HG03045 (cell line): Measurements from ENCODE around the gene KCTD12.
"Not testable (repeated sequence)": the region's sequence is repeated elsewhere in the genome, so short reads cannot be mapped to it uniquely, and the experiment has no call there.

Experiments used
- ATAC-seq: cut with Tn5 transposase; IDR thresholded peaks from one replicate; pipeline ENCODE4 v1.9.1; 2021; ENCODE audit warnings: mild to moderate bottlenecking, moderate library complexity; ENCODE audit not compliant: unreplicated experiment

Gene KCTD12

GRCh38 chr13:76886292-76887075 lies at the start of gene KCTD12:
Gene KCTD12 (minus strand): TSS chr13:76886405. CDS start chr13:76886148, 257 bp downstream.
- peak; percentile 76 for ATAC-seq

DNA sequence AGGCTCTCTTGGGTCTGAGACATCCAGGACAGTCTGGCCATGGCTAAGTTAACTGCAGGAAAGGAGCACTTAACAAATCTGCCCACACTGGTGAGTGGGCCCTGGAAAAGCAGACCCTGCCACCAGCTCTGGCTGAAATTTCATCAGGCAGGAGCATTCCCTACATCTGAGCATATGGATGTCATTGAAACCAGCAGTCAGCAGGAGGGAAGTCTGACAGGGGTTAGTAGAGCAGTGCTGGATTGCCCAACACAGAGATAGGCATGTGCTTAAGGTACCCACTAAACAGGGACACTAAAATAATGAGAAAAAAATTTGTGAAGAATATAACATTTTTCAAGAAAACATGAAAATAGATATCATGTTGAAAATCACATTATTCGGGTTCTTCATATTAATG lies 48.5 kb upstream of the KCTD12 start:
- no peak for ATAC-seq

DNA sequence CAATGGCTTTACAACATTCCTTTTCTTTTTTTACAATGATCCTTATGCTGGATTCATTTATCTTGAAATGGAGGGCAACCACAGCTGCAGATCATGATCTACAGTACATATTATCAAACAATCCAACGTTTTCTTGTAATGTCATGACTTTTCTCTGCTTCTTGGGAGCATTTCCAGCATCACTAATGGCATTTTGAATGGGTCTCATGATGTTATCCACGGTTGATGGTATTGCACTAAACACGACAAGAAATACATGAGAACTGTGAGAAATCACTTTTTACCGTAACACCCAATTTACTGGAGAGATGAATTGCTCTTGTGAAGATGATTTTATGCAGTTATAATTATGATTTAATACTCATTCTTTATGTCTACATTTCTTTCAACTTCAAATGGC lies 45.9 kb upstream of the KCTD12 start:
- ATAC-seq: no peak

- ATAC-seq: no peak
Measured at GRCh38 chr13:76929851-76930374, 43.7 kb upstream of the KCTD12 start.

DNA sequence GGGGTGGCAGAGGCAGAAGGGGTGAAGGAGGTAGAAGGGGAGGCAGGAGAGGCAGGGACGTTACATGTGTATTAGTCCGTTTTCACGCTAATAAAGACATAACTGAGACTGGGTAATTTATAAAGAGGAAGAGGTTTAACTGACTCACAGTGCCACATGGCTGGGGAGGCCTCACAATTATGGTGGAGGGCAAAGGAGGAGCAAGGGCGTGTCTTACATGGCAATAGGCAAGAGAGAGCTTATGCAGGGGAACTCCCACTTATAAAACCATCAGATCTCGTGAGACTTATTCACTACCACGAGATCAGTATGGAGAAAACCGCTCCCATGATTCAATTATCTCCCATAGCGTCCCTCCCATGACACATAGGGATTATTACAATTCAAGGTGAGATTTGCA lies 43.1 kb upstream of the KCTD12 start:
- no peak for ATAC-seq

DNA sequence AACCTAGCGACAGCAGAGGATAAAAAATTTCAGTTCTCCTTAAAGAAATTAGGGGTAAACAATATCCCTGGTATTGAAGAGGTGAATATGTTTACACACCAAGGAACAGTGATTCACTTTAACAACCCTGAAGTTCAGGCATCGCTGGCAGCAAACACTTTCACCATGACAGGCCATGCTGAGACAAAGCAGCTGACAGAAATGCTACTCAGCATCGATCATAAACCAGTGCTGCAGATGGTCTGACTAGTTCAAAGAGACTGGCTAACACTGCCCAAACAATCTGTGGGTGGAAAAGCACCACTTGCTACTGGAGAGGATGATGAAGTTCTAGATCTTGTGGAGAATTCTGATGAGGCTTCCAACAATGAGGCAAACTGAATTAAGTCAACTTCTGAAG lies 42.3 kb upstream of the KCTD12 start:
- no peak for ATAC-seq

- ATAC-seq: no peak
Measured at GRCh38 chr13:76927955-76928354, 41.8 kb upstream of the KCTD12 start.

DNA sequence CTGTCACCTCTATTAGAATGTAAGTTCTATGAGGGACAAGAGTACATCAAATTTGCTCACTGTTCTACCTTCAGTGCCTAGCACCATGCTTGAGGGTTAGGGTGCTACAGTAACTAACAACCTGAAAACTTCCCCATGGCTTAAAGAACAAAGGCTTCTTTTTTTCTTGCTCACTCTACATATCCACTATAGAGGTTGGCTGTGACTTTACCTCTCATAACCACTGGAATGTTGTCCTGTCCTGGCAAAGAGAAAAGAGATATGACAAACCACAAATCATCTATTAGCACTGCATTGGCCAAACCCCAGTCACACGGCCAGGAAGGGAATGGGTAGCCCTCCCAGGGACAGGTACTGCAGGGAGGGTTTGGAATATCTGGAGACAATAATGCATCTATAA lies 38.9 kb upstream of the KCTD12 start:
- ATAC-seq: no peak

GRCh38 chr13:76921516-76921915 lies 35.3 kb upstream of the KCTD12 start:
- no peak for ATAC-seq

DNA sequence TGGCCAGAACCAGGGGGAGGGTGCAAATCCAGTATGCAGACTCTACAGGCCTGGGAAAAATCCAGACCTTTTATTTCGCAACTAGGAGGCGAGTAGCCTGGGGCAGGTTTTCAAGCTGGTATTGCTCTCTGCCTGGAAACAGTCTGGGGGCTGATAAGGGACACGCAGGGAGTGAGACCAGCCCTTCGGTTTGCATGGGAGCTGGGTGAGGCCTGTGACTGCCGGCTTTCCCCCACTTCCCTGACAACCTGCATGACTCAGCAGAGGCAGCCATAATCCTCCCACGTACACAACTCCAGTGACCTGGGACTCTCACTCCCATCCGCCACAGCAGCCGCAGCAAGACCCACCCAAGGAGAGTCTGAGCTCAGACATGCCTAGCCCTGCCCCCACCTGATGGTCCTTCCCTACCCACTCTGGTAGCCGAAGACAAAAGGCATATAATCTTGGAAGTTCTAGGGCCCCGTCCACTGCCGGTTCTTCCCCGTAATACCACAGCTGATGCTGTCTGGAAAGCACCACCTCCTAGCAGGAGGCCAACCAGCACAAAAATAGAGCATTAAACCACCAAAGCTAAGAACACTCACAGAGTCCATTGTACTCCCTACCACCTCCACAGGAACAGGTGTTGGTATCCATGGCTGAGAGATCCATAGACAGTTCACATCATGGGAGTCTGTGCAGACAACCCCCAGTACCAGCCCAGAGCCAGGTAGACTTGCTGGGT lies 31.7 kb upstream of the KCTD12 start:
- not testable (repeated sequence) for ATAC-seq

GRCh38 chr13:76917095-76917494 lies 30.9 kb upstream of the KCTD12 start:
- ATAC-seq: no peak

DNA sequence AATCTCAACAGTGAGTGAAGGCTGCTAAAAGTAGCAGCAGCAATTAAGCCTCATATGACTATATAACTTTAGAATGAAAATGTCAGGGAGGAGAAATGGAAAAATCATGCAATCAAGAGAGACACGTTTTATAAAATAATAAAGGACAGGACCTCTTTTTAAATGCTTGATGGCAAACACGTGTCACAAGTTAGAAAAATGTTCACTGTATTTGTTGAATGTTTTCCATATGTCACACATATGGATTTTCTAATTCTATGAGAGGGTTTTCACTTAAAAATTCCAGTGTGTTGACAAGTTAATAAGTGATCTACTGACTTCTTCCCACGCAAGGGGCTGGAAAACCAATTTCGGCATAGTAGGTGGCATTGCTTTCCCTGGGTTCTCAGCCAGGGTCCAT lies 27.7 kb upstream of the KCTD12 start:
- ATAC-seq: no peak

DNA sequence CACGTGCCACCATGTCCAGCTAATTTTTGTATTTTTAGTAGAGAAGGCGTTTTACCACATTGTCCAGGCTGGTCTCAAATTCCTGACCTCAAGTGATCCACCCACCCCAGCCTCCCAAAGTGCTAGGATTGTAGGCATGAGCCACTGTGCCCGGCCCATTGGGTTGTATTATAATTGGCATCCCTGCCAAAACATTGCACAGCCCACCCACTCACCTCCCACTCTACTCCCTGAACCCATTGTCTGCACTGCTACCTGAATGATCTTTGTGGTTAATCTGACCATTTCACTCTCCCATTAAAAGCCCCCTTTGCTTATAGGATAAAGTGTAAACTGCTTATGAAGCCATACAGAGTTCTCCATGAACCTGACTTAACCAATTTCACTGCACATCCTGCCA lies 26.3 kb upstream of the KCTD12 start:
- no peak for ATAC-seq

- ATAC-seq: no peak
Measured at GRCh38 chr13:76904507-76904906, 18.3 kb upstream of the KCTD12 start.

DNA sequence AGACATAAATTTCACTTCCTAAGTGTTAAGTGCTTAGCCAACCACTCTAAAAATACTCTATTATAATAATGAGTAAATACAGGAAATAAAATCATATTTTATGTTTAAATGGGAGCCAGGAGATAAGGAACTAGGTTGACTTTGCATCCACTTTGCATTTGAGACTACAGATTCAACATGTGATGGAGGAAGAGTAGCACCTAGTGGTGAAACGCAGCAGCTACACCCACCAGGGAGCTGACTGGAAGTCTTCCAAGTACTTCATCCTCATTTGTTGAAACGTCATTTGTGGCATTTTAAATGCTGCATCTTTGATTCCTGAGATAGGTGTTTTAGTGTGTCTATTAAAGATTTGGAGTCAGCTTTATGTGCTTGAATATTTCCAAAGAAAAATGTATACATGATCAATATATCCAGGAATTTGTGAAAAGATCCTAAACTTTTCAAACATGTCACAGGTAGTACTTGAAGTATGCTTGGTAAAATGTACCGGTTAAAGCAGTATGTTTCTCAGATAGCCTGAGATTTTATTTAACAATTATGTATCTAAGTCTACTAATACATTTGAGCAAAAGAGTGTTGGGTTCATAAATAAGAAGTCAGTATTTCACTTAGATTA lies 17.4 kb upstream of the KCTD12 start:
- peak; percentile 83 for ATAC-seq

GRCh38 chr13:76899066-76899465 lies 12.9 kb upstream of the KCTD12 start:
- not testable (repeated sequence) for ATAC-seq

- not testable (repeated sequence) for ATAC-seq
Measured at GRCh38 chr13:76897171-76897570, 11.0 kb upstream of the KCTD12 start.

DNA sequence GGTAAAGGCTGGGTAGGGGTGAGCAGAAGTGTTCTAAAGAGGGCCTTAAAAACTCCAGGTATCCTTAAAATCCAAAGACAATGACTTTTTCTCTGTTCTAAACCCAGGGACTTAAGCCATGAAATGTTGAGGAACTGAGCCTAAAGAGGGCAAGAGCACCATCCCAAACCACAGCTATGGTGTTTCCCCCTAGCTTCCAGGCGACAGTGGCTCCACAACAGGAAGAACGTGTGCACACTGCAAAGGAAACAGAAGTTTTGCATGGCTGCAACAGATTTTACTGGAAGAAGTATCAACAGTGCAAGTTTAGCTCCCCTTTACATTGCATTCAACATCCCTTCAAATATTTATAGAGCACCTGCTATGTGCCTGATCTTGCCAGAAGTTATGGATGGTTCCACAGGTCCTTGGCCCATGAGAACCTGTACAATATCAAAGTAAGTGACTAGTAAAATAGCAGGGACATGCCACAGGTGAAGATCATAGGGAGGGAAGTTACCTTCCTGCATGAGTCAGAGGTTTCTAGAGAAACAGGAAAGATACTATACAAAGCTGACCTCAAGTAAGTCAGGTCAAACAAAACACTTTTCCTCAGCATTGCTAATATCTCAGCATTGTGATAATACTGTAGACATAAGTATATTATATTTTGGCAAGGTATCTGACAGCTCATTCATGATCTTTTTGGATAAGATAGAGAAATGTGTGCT lies 8.4 kb upstream of the KCTD12 start:
- no peak for ATAC-seq

- ATAC-seq: no peak
Measured at GRCh38 chr13:76892488-76892887, 6.3 kb upstream of the KCTD12 start.

- no peak for ATAC-seq
Measured at GRCh38 chr13:76890021-76890420, 3.8 kb upstream of the KCTD12 start.

- ATAC-seq: no peak
Measured at GRCh38 chr13:76889254-76889653, 3.0 kb upstream of the KCTD12 start.
